Stomach smooth muscle (tissue), 2 donors: ENCODE measurements around the gene OSBPL6.

Experiments used
- H3K27ac ChIP-seq: one replicate; pipeline ENCODE4 v1.7.0; 2013; ENCODE audit warnings: mild to moderate bottlenecking, low read length, inconsistent platforms
- H3K27me3 ChIP-seq, 2 donors: one replicate each; pipeline ENCODE4 v1.7.0; 2013; ENCODE audit warnings: low read length in 2 of 2; ENCODE audit not compliant: insufficient read depth in 2 of 2, control insufficient read depth in 1 of 2
- H3K36me3 ChIP-seq, 2 donors: one replicate each; pipeline ENCODE4 v1.7.0; 2013; ENCODE audit warnings: low read length in 2 of 2; ENCODE audit not compliant: control insufficient read depth in 2 of 2, insufficient read depth in 2 of 2
- H3K4me1 ChIP-seq: one replicate; pipeline ENCODE4 v1.7.0; 2013; ENCODE audit warnings: low read length; ENCODE audit not compliant: control insufficient read depth, insufficient read depth
- H3K4me3 ChIP-seq, 2 donors: one replicate each; pipeline ENCODE4 v1.7.0; 2013; ENCODE audit warnings: low read length in 2 of 2
- H3K9ac ChIP-seq, 2 donors: one replicate each; pipeline ENCODE4 v1.7.0; 2013; ENCODE audit warnings: low read length in 2 of 2, mild to moderate bottlenecking in 1 of 2
- H3K9me3 ChIP-seq, 2 donors: one replicate each; pipeline ENCODE4 v1.7.0; 2013; ENCODE audit warnings: low read length in 2 of 2; ENCODE audit not compliant: control insufficient read depth in 2 of 2
- donor health status: healthy.
- donor health status: Pancreatic carcinoma.

The OSBPL6 gene

DNA sequence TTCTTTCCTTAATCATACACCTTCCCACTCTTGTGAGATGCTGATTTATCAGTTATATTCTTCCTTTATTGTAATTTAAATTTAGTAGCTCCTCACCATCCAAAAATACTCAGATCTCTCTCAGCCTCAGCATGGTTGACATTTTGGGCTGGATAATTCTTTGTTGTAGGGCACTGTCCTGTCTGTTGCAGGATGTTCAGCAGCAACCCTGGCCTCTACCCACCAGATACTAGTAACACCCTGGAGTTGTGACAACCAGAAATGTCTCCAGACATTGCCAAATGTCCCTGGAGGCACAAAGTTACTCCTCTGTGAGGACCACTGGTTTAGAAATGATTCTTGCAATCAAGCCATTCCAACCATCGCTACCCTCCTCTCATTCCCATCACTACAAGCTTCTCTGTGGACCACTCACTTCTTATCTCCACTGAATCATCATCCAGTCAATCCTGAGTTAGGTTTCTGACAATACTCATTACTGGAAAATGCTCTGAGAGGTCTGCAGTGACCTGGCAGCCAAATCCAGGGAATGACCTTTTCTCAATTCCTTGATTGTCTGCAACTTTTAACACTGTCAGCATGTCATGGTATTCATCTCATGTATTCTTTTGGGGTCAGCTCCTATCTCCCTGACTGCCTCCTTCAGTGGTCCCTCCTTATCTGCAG lies 43.3 kb downstream of the OSBPL6 start:
- H3K27me3 ChIP-seq = no peaks in the 10 kb centered on the region
- H3K9ac ChIP-seq = no peak overlapping the region
- H3K27ac ChIP-seq = no peak overlapping the region
- H3K9me3 ChIP-seq = no peaks in the 10 kb centered on the region
- no peak overlapping the region for H3K4me3 ChIP-seq
- H3K36me3 ChIP-seq = no peaks in the 10 kb centered on the region
- H3K4me1 ChIP-seq = peaks cover 6% of the 10 kb centered on the region

DNA sequence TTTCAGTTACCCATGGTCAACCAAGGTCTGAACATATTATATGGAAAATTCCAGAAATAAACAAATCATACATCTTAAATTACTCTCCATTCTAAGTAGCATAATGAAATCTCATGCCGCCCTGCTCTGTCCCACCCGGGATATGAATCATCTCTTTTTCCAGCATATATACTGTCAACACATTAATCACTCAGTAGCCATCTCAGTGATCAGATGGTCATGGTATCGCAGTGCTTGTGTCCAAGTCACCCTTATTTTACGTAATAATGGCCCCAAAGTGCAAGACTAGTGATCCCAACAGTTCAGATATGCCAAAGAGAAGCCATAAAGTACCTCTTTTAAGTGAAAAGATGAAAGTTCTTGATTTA lies 43.8 kb downstream of the OSBPL6 start:
- Histone ChIP-seq H3K9me3 (no peaks in the 10 kb centered on the region), H3K9ac (no peak overlapping the region), H3K36me3 (no peaks in the 10 kb centered on the region), H3K27ac (no peak overlapping the region), H3K27me3 (no peaks in the 10 kb centered on the region), H3K4me1 (peaks cover 6% of the 10 kb centered on the region), H3K4me3 (no peak overlapping the region)

DNA sequence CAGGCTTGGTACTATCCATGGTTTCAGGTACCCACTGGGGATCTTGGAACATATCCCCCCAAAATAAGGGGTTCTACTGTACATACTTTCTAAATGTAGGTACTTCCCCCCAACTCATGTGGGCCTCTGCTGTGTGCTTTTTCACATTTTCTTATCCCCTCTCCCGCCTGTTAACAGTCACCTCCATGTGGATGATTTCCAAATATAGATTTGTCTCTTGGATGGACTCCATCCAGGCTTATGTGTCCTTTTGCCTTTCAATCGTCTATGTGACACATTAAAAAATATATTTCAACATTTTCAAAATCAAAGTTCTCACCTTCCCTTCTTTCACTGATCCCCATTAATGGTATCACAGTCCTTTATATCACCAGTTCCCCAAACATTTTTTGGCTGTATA lies 44.4 kb downstream of the OSBPL6 start:
- Histone ChIP-seq H3K9me3 (no peaks in the 10 kb centered on the region), H3K36me3 (no peaks in the 10 kb centered on the region), H3K4me1 (peaks cover 6% of the 10 kb centered on the region), H3K4me3 (no peak overlapping the region), H3K9ac (no peak overlapping the region), H3K27me3 (no peaks in the 10 kb centered on the region), H3K27ac (no peak overlapping the region)

DNA sequence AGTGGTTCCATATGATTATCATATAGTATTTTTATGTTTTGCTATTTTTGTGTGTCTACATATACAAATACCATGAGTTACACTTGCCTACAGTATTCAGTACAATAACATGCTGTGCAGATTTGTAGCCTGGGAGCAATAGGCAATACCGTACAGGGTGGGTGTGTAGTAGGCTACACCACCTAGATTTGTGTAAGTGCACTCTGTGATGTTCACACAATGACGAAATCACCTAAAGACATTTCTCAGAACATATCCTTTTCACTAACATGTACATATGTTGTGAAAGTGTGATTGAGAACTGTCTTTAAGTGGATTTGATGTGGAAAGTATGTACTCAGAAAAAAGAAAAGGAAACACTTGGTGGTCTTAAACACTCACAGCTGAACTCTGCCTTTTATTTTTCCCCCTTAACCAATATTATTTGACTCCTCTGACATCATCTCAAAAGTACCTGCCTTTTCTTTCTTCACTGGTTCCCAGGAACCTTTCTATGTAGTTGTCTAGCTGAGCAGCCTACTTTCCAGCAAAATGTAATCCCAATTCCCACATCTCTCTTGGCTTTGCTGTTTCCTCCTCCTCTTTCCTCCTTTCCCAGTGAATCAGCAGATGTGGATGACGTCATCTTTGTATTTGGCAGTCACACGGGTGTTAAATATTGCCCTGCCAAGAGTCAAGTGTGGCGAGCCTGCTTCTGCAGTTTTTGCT lies 47.7 kb downstream of the OSBPL6 start:
- Histone ChIP-seq H3K4me3 (no peak overlapping the region), H3K9ac (no peak overlapping the region), H3K27me3 (no peaks in the 10 kb centered on the region), H3K36me3 (no peaks in the 10 kb centered on the region), H3K27ac (no peak overlapping the region), H3K4me1 (peaks cover 6% of the 10 kb centered on the region), H3K9me3 (no peaks in the 10 kb centered on the region)

DNA sequence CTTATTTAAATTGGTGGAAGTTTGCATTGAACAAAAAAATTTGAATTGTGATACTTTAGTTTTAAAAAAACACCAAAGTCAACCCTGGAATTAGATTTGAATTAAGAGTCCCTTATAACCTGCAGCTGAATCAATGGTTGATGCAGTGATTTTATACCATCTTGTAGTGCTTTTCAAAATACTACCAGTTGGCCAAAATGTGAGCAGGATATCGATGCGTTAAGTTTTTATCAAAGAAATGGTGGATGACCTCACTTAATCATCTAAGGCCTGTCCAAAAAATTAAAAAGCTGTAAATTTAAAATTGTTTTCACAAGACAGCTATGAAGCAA lies 48.2 kb downstream of the OSBPL6 start:
- H3K9me3 ChIP-seq = no peaks in the 10 kb centered on the region
- no peaks in the 10 kb centered on the region for H3K27me3 ChIP-seq
- peaks cover 6% of the 10 kb centered on the region for H3K4me1 ChIP-seq
- no peak overlapping the region for H3K27ac ChIP-seq
- H3K9ac ChIP-seq = no peak overlapping the region
- no peak overlapping the region for H3K4me3 ChIP-seq
- H3K36me3 ChIP-seq = no peaks in the 10 kb centered on the region

DNA sequence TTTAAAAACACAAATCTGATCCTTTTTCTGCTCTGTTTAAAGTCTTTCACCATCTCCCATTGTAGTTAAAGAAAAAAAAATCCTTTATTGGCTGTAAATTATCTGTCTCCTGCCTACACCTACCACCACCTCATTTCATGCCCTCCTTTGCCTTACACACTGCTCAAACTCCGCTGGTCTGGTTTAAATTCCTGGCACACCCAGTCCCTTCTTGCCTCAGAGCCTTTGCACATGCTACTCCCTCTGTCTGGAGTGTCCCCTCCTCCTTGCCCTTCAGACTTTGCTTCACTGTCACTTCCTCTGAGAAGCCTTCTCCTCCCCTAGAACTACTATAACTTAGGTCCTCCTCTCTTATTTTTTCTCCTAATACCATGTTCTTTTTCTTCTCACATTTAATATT lies 49.6 kb downstream of the OSBPL6 start:
- no peak overlapping the region for H3K27ac ChIP-seq

DNA sequence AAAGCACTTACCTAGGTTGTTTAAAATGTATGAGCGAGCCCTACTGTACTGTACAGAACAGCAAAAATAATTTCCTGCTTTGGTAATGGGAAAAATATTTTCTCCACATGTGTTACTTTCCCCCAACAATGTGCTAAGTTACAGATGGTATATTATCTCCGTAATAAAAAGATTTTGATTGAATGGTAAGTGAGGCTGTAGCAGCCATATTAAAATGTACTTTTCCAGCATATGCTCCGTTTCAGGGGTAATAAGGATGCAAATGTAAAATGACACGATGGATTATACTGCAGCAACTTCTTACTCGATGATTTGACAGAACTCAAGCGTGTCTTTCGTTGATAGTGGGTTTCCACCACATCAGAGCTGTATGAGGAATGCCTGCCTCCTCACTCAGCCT lies 50.5 kb downstream of the OSBPL6 start:
- Histone ChIP-seq H3K27me3 (no peaks in the 10 kb centered on the region), H3K36me3 (no peaks in the 10 kb centered on the region), H3K9ac (no peak overlapping the region), H3K4me1 (peaks cover 6% of the 10 kb centered on the region), H3K9me3 (no peaks in the 10 kb centered on the region), H3K27ac (no peak overlapping the region), H3K4me3 (no peak overlapping the region)

More for the DNA sequence above, 49.6 kb downstream of the OSBPL6 start:
- Histone ChIP-seq H3K4me1 (peaks cover 6% of the 10 kb centered on the region), H3K9ac (no peak overlapping the region), H3K4me3 (no peak overlapping the region), H3K36me3 (no peaks in the 10 kb centered on the region), H3K9me3 (no peaks in the 10 kb centered on the region), H3K27me3 (no peaks in the 10 kb centered on the region)

DNA sequence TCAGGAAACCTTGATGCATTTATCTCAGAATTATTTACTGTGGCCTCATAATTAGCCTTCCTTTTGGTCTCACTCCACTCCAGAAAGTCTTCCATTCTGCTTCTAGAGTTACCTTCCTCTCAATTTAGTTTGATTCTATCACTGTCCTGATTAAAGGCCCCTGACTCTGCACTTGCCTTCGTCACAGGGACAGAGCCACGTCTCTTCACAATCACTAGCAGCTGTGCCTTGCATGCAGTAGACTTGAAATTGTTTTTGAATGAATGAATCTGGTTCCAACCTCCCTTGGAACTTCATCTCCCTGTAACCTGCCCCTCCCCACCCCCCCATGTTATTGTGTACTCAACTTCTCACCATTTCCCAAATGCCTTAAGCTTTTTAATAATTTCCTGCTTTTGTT lies 52.4 kb downstream of the OSBPL6 start:
- Histone ChIP-seq H3K9me3 (no peaks in the 10 kb centered on the region), H3K36me3 (no peaks in the 10 kb centered on the region), H3K27me3 (no peaks in the 10 kb centered on the region), H3K4me3 (no peak overlapping the region), H3K4me1 (peaks cover 6% of the 10 kb centered on the region), H3K27ac (no peak overlapping the region), H3K9ac (no peak overlapping the region)

DNA sequence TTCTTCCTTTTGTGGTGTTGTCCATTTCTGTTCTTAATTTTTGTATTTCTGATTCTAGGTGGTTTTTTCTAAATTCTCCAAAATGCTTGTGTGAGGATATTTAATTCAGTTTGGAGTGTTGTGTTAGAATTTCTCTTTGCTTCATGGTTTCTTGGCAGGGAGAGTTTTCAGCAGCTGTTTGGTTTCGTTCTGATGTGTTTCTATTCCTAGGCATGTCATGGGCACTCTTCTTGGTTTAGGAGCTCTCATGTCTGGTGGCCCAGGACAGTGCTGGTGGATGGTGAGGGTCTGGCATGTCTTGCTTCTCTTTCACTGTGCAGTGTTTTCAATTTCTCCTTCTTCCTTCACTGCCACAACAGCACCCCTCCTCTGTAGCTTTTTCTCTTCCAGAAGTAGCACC lies 52.9 kb downstream of the OSBPL6 start:
- Histone ChIP-seq H3K27ac (no peak overlapping the region), H3K9ac (no peak overlapping the region), H3K4me1 (peaks cover 2% of the 10 kb centered on the region), H3K9me3 (no peaks in the 10 kb centered on the region), H3K4me3 (no peak overlapping the region), H3K36me3 (no peaks in the 10 kb centered on the region), H3K27me3 (no peaks in the 10 kb centered on the region)

DNA sequence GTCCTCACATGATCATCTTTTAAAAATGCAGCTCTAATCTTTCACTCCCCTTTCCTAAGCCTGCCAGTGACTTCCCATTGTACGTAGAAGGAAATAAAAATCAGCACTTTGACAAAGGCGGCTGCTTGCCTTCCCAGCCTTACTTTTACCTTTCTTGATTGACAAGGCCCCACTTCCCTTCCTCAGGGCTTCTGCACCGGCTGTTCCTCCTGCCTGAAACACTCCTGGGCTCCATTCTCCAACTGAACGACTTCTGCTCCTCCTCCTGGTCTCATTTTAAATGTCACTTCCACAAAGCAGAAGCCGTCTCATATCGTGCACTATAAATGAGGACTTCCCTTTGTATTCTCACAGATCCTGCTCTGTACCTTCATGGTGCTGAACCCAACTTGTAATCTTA lies 56.1 kb downstream of the OSBPL6 start:
- no peaks in the 10 kb centered on the region for H3K9me3 ChIP-seq
- H3K27me3 ChIP-seq = no peaks in the 10 kb centered on the region
- no peak overlapping the region for H3K27ac ChIP-seq
- H3K9ac ChIP-seq = no peak overlapping the region
- no peaks in the 10 kb centered on the region for H3K36me3 ChIP-seq
- no peak overlapping the region for H3K4me3 ChIP-seq
- H3K4me1 ChIP-seq = no peaks in the 10 kb centered on the region

DNA sequence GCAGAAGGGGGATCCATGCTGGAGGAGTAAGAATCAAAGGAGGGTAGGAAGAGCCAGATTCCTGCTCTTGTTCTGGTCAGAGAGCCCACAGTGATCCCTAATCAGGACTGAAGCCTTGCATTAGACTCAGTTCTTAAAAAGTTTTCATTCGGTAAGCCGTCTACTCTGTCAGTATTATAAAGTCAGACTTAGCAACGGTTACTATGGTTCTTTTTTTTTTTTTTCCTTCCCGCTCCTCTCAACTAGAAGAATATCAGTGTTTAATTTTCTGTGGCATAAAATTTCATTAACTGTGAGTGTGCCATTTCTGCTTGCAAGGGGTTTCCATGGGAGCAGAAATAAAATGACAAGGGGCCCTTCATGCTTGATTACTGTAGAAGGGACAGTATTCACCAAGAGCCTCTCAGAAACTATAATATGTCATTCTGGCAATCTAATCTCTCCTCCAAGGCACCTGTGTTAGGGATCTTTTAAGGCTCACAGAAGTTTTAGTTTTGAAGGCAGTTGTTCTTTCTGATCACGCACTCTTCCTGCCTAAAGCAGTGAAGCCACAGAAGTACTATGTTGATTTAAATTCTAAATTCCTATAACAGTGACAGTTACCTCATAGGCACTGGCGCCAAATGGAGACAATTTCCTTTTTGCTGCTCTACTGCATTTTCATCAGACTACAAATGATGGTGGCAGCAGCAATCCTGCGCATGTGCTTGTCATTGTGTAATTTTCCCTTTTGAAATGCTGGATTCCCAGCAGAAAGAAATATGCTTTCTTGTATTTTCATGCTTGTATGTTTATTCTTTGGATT lies 57.0 kb downstream of the OSBPL6 start:
- H3K27me3 ChIP-seq = no peaks in the 10 kb centered on the region
- no peak overlapping the region for H3K4me3 ChIP-seq
- H3K9ac ChIP-seq = no peak overlapping the region
- H3K9me3 ChIP-seq = no peaks in the 10 kb centered on the region
- no peaks in the 10 kb centered on the region for H3K4me1 ChIP-seq
- H3K27ac ChIP-seq = no peak overlapping the region
- H3K36me3 ChIP-seq = no peaks in the 10 kb centered on the region
